ENCODE results near the gene ZNF335. TPM values are rescaled to one million over a fixed set of nuclear protein-coding genes. Genes with fewer than 3 reads are reported as not detected.

The ZNF335 gene
- total and polyA plus RNA-seq, 2 of the 13 experiments (the other 11 are each of a cell fraction or from before 2014, with no cell fraction given): 9.7 to 13.7 TPM

DNA sequence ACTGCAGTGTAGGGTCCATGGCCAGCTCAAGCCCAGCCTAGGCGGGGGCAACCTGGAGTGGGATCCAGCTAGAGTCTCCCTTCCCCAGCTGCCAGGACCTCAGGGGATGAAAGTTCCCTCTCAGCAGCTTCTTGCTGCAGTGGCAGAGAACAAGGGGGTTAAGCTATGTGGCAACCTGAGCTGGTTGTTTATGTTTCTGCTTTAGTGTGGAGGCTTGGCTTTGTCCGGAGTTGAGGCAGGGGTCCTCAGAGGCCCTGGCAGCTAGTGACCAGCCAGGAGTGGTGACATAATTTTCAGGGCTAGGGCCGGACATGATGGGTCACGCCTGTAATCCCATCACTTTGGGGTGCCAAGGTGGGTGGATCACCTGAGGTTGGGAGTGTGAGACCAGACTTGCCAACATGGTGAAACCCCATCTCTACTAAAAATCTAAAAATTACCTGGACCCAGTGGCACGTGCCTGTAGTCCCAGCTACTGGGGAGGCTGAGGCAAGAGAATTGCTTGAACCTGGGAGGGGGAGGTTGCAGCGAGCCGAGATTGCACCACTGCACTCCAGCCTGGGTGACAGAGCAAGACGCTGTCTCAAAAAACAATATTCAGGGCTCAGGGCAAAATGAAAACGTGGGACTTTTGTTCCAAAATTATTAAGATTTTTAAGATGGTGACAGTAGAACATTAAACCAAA lies 46.0 kb downstream of the ZNF335 start (continued):
- TF ChIP-seq NFE2 (CRISPR knock-in tag; IDR thresholded peaks at IDR 0.05) (no peak), ZBTB1 (CRISPR knock-in tag; IDR thresholded peaks at IDR 0.05; ENCODE audit: borderline replicate concordance) (no peak), ZNF382 (CRISPR knock-in tag; IDR thresholded peaks at IDR 0.05; ENCODE audit: borderline replicate concordance) (no peak), SYNCRIP (IDR thresholded peaks at IDR 0.05; ENCODE audit: insufficient read depth, low read depth, low read length) (no peak), JUND (CRISPR knock-in tag; IDR thresholded peaks at IDR 0.05) (no peak), ZNF432 (CRISPR knock-in tag; IDR thresholded peaks at IDR 0.05; ENCODE audit: borderline replicate concordance) (no peak), CBX5 (CRISPR knock-in tag; IDR thresholded peaks at IDR 0.05; ENCODE audit: borderline replicate concordance) (0 out of 2 replicates have a peak, but pooled peaks have one; percentile 47), MBD4 (IDR thresholded peaks at IDR 0.05; ENCODE audit: borderline replicate concordance, low read length) (no peak), ZNF841 (CRISPR knock-in tag; IDR thresholded peaks at IDR 0.05; ENCODE audit: borderline replicate concordance) (no peak), PCBP2 (optimal IDR thresholded peaks at IDR 0.05; ENCODE audit: low read depth, low read length, poor library complexity, severe bottlenecking) (no peak), ZNF564 (CRISPR knock-in tag; IDR thresholded peaks at IDR 0.05) (no peak)
- TF ChIP-seq, protein P1, sequence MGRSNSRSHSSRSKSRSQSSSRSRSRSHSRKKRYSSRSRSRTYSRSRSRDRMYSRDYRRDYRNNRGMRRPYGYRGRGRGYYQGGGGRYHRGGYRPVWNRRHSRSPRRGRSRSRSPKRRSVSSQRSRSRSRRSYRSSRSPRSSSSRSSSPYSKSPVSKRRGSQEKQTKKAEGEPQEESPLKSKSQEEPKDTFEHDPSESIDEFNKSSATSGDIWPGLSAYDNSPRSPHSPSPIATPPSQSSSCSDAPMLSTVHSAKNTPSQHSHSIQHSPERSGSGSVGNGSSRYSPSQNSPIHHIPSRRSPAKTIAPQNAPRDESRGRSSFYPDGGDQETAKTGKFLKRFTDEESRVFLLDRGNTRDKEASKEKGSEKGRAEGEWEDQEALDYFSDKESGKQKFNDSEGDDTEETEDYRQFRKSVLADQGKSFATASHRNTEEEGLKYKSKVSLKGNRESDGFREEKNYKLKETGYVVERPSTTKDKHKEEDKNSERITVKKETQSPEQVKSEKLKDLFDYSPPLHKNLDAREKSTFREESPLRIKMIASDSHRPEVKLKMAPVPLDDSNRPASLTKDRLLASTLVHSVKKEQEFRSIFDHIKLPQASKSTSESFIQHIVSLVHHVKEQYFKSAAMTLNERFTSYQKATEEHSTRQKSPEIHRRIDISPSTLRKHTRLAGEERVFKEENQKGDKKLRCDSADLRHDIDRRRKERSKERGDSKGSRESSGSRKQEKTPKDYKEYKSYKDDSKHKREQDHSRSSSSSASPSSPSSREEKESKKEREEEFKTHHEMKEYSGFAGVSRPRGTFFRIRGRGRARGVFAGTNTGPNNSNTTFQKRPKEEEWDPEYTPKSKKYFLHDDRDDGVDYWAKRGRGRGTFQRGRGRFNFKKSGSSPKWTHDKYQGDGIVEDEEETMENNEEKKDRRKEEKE (IDR thresholded peaks at IDR 0.05): no peak
- TF ChIP-seq, protein P2, sequence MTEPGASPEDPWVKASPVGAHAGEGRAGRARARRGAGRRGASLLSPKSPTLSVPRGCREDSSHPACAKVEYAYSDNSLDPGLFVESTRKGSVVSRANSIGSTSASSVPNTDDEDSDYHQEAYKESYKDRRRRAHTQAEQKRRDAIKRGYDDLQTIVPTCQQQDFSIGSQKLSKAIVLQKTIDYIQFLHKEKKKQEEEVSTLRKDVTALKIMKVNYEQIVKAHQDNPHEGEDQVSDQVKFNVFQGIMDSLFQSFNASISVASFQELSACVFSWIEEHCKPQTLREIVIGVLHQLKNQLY (CRISPR knock-in tag; IDR thresholded peaks at IDR 0.05): no peak
- TF ChIP-seq, protein P3, sequence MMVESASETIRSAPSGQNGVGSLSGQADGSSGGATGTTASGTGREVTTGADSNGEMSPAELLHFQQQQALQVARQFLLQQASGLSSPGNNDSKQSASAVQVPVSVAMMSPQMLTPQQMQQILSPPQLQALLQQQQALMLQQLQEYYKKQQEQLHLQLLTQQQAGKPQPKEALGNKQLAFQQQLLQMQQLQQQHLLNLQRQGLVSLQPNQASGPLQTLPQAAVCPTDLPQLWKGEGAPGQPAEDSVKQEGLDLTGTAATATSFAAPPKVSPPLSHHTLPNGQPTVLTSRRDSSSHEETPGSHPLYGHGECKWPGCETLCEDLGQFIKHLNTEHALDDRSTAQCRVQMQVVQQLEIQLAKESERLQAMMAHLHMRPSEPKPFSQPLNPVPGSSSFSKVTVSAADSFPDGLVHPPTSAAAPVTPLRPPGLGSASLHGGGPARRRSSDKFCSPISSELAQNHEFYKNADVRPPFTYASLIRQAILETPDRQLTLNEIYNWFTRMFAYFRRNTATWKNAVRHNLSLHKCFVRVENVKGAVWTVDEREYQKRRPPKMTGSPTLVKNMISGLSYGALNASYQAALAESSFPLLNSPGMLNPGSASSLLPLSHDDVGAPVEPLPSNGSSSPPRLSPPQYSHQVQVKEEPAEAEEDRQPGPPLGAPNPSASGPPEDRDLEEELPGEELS (CRISPR knock-in tag; IDR thresholded peaks at IDR 0.05): no peak
- TF ChIP-seq, protein P4, sequence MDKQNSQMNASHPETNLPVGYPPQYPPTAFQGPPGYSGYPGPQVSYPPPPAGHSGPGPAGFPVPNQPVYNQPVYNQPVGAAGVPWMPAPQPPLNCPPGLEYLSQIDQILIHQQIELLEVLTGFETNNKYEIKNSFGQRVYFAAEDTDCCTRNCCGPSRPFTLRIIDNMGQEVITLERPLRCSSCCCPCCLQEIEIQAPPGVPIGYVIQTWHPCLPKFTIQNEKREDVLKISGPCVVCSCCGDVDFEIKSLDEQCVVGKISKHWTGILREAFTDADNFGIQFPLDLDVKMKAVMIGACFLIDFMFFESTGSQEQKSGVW (CRISPR knock-in tag; IDR thresholded peaks at IDR 0.05; ENCODE audit: borderline replicate concordance): no peak
- TF ChIP-seq, protein P5, sequence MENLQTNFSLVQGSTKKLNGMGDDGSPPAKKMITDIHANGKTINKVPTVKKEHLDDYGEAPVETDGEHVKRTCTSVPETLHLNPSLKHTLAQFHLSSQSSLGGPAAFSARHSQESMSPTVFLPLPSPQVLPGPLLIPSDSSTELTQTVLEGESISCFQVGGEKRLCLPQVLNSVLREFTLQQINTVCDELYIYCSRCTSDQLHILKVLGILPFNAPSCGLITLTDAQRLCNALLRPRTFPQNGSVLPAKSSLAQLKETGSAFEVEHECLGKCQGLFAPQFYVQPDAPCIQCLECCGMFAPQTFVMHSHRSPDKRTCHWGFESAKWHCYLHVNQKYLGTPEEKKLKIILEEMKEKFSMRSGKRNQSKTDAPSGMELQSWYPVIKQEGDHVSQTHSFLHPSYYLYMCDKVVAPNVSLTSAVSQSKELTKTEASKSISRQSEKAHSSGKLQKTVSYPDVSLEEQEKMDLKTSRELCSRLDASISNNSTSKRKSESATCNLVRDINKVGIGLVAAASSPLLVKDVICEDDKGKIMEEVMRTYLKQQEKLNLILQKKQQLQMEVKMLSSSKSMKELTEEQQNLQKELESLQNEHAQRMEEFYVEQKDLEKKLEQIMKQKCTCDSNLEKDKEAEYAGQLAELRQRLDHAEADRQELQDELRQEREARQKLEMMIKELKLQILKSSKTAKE (CRISPR knock-in tag; IDR thresholded peaks at IDR 0.05; ENCODE audit: borderline replicate concordance): no peak
- TF ChIP-seq, protein P6, sequence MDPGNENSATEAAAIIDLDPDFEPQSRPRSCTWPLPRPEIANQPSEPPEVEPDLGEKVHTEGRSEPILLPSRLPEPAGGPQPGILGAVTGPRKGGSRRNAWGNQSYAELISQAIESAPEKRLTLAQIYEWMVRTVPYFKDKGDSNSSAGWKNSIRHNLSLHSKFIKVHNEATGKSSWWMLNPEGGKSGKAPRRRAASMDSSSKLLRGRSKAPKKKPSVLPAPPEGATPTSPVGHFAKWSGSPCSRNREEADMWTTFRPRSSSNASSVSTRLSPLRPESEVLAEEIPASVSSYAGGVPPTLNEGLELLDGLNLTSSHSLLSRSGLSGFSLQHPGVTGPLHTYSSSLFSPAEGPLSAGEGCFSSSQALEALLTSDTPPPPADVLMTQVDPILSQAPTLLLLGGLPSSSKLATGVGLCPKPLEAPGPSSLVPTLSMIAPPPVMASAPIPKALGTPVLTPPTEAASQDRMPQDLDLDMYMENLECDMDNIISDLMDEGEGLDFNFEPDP (CRISPR knock-in tag; conservative IDR thresholded peaks at IDR 0.05): no peak
- TF ChIP-seq, protein P7, sequence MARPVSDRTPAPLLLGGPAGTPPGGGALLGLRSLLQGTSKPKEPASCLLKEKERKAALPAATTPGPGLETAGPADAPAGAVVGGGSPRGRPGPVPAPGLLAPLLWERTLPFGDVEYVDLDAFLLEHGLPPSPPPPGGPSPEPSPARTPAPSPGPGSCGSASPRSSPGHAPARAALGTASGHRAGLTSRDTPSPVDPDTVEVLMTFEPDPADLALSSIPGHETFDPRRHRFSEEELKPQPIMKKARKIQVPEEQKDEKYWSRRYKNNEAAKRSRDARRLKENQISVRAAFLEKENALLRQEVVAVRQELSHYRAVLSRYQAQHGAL (CRISPR knock-in tag; IDR thresholded peaks at IDR 0.05; ENCODE audit: not compliant biosample characterization): no peak

All from HepG2 (cell line).